Thyroid gland (tissue), 4 donors: Measurements from ENCODE around the gene PIGS.

Source experiments
- POLR2A ChIP-seq, 2 donors: fragments of 450-650 bp; IDR thresholded peaks; one replicate each; pipeline ENCODE4 v1.6.1; 2017; ENCODE audit warnings: antibody characterized with exemption in 2 of 2, mild to moderate bottlenecking in 2 of 2, moderate library complexity in 1 of 2
- TF ChIP-seq, protein P1 (sequence below), 6 experiments: fragments of 200-600 bp in 3 of 6; fragments of 450-650 bp in 3 of 6; sonication (generic) in 3 of 6; IDR thresholded peaks; one replicate each; pipeline ENCODE4 v1.5.1; 2016 to 2019; ENCODE audit warnings: antibody characterized with exemption in 6 of 6, mild to moderate bottlenecking in 2 of 6, inconsistent platforms in 1 of 6, moderate library complexity in 1 of 6

DNA sequence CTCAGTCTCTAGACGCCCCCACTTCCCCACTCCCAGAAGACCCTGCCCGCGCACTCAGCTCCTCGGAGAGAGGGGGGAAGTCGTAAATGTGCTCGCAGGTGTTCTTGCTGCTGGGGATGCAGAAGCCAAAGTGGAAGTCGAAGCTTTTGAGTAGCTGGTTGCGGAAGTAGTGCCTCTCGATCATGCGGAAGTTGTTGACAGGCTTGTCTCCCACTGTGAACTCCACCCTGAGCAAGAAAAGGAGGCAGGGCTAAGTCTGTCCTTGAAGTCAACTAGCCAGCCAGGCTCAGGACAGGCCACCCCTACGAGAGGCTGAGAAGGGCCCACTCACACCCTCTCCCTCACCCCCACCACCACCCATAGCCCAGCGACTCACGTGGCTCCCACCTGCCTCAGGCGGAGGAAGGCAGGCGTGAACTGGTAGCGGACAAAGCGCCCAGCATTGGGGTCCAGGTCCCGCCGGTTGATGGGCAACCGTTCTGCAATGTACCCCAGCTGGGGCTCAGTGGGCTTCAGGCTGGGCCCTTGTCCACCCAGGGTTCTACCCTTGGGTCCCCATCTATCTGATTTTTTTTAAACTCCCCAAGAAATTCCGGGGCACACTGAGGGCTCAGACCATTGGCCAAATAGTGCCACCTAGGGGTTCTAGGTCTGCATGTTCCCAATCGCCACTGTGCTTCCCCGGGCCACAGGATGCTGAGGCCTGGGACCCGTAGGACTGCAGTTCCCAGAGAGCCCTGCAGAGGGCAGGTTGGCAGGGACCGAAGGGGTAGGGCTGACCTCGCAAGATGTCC lies 23.5 kb downstream of the PIGS start:
- TF ChIP-seq POLR2A (IDR thresholded peaks at IDR 0.05): no peak
- TF ChIP-seq, protein P1, sequence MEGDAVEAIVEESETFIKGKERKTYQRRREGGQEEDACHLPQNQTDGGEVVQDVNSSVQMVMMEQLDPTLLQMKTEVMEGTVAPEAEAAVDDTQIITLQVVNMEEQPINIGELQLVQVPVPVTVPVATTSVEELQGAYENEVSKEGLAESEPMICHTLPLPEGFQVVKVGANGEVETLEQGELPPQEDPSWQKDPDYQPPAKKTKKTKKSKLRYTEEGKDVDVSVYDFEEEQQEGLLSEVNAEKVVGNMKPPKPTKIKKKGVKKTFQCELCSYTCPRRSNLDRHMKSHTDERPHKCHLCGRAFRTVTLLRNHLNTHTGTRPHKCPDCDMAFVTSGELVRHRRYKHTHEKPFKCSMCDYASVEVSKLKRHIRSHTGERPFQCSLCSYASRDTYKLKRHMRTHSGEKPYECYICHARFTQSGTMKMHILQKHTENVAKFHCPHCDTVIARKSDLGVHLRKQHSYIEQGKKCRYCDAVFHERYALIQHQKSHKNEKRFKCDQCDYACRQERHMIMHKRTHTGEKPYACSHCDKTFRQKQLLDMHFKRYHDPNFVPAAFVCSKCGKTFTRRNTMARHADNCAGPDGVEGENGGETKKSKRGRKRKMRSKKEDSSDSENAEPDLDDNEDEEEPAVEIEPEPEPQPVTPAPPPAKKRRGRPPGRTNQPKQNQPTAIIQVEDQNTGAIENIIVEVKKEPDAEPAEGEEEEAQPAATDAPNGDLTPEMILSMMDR (IDR thresholded peaks at IDR 0.05): peak; percentile 82 to 94 (median 84)
